T47D (cell line): ENCODE data around the gene ABCA2.

Source experiments
- DNase-seq, 2 experiments: peaks; one replicate each; pipeline versions ENCODE4 v3.0.0 to v3.0.0-alpha.2; 2011 to 2012; ENCODE audit warnings: low read depth in 1 of 2, low spot score in 1 of 2
- JUND ChIP-seq: IDR thresholded peaks from 2 replicates; pipeline ENCODE4 v1.6.1; 2012; ENCODE audit warnings: low read depth
- in situ Hi-C: cut with HindIII; loops from 2 replicates; pipeline ENCODE4 v1.10.0; 2016; ENCODE audit warnings: low sequenced_read_pairs, low pct_unique_long_range_greater_than_20kb

ABCA2 gene

GRCh38 chr9:136978865-136979544 is 49.0 kb downstream of the ABCA2 start:
- in situ Hi-C loops = no loop called here
- no peak for DNase-seq
- no peak for TF ChIP-seq JUND

DNA sequence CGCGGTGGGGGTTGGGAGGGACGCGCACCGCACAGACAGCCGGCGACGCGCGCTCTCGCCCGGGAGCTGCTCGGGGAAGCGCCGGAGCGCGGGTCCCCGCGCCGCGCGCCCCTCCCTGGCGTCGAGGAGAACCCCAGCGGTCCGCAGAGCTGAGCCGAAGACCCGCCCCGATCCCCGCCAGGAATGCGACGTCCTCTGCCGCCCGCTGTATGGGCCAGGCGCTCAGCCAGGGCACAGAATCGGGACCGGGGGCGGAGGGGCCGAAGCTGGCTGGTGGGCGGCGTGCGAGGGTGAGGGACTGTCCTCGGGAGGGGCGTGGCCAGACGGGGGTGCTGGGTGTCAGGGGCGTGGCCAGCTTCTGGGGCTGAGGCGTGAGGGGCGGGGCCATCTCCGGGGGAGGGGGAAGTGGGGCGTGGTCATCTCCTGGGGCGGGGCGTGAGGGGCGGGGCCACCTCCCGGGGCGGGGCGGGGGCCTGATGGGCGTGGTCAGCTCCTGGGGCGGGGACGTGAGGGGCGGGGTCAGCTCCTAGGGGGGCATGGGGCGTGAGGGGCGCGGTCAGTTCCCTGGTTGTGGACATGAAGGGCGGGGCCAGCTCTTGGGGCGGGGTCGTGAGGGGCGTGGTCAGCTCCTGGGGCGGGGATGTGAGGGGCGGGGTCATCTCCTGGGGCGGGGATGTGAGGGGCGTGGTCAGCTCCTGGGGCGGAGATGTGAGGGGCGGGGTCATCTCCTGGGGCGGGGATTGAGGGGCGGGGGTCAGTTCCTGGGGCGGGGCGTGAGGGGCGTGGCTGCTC is 49.8 kb downstream of the ABCA2 start:
- in situ Hi-C loops = no loop called here
- TF ChIP-seq JUND = no peak
- DNase-seq = peak; percentile 94 to 99

DNA sequence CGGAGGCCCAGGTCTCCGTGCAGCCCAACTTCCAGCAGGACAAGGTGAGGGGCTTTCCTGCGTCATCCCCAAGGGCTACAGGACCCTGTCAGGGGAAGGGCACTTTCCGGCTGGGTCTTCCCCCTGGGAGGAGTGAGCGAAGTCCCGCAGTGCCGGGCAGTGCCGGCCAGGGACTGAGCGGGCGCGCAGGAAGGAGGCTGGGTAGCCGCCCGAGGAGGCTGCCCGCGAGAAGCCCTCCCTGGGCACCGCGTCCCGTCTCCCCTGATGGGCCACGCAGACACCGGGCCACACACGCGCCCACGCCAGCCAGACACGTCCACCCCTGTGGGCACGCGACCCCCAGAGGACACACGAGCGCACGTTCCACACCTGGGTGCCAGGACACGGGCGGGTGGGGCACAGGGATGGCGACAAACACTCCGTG is 50.4 kb downstream of the ABCA2 start:
- TF ChIP-seq JUND = no peak
- in situ Hi-C loops = no loop called here

DNA sequence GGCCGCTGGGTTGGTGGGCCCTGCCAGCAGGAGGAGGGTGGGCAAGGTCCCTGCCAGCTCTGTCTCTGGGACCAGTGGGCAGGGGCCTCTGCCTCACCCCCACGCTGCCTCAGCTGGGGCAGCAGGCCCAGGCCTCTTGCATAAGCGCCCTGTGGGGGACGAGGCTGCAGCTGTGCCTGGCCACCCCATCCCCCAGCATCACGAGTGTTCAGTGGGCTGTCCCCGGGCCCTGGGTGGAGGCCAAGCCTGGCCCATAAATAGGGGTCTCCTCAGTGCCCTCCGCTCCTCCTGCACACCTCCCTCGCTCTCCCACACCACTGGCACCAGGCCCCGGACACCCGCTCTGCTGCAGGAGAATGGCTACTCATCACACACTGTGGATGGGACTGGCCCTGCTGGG is 50.8 kb downstream of the ABCA2 start, which contains the start of gene PTGDS:
PTGDS (plus strand) TSS at position 282 of the 400 bp plus-strand sequence; CDS start at position 357, 75 bp downstream.
- TF ChIP-seq JUND = no peak

More for the DNA sequence above, 50.4 kb downstream of the ABCA2 start:
- no peak for DNase-seq

GRCh38 chr9:136975644-136976043 is 52.4 kb downstream of the ABCA2 start:
- no peak for DNase-seq
- TF ChIP-seq JUND = no peak

More for the DNA sequence above, 50.8 kb downstream of the ABCA2 start, which contains the start of gene PTGDS:
- in situ Hi-C loops = no loop called here
- no peak for DNase-seq

DNA sequence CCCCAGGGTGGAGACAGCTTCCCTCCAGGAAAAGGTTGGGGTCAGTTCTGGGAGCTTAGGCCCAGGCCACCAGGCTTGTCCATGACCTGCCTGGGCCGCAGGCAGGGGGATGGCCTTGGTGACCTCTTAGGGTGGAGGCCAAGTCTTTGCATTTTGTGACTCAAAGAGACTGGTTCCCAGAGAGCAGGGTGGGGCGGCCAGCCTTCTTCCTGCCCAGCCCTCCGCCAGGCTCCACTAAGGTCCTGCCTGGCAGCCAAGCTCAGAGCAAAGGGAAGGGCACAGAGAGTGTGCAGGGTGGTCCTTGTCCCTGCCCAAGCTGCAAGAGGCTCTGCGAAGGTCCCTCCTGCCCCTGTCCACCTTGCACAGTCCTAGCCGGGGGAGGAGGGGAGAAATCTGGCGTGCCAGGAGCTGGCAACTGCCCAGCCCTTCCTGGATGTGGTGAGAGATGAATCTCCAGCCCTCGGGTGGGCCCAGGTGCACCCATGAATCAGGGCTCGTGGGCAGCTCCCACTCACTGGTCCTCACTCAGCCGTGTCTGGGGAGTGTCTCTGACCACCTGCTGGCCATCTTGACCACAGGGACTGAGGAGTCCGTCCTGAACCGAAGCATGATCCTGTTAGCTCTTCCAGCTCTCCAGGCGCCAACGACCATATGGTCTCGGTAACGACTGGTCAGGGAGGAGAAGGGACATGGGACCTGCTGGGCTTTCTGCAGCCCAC is 53.1 kb downstream of the ABCA2 start:
- no peak for TF ChIP-seq JUND
- no peak for DNase-seq
- in situ Hi-C loops = no loop called here

More at GRCh38 chr9:136975644-136976043, 52.4 kb downstream of the ABCA2 start:
- in situ Hi-C loops = no loop called here

DNA sequence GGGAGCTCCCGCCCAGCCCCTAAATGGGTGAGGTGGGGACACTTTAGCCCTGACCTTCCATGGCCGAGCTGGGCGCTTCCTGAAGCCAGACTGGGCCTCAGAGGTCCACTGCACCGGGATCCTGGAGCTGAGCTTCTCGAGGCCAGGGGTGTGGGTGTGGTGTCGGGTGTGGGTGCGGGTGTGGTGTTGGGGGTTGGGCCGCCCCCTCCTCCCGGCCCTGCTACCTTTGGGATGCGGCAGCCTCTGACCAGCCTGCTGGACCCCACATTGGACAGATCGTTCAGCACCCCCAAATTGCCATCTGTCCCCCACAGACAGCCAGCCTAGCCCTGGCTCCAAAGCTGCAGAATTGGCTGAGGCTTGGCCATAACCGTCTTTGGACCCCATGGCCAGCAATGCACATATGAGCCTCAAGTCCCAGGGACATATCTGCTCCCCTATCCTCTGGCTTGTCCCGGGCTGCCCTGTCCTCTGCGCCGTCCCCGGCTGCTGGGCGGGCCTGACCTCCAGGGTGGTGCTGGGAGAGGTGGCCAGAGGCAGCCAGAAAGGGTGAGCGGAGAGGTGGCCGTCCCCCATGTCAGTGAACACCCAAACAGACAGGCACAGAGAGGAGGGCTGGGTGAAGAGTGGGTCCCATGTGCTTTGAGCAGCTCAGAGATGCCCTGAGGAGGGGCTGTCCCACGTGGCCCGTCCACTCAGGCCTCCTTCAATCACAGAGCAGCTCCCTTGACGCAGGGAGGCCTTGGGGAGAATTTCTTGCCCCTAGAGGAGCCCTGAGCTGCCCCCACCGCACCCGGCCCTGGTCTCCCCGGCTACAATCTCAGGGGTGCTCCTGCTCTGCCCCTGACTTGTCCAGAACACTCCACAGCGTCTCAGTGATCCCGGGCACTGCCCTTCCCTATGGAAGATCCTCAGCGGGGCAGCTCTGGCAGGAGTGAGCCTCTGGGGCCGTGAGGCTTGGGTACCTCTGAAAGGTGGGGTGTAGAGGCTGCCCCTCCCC is 54.1 kb downstream of the ABCA2 start:
- in situ Hi-C loops = no loop called here
- no peak for DNase-seq
- TF ChIP-seq JUND = no peak

- in situ Hi-C loops = no loop called here
- no peak for DNase-seq
- no peak for TF ChIP-seq JUND
Measured at GRCh38 chr9:136972743-136973142, 55.3 kb downstream of the ABCA2 start.

GRCh38 chr9:136972335-136972734 is 55.7 kb downstream of the ABCA2 start:
- in situ Hi-C loops = no loop called here

DNA sequence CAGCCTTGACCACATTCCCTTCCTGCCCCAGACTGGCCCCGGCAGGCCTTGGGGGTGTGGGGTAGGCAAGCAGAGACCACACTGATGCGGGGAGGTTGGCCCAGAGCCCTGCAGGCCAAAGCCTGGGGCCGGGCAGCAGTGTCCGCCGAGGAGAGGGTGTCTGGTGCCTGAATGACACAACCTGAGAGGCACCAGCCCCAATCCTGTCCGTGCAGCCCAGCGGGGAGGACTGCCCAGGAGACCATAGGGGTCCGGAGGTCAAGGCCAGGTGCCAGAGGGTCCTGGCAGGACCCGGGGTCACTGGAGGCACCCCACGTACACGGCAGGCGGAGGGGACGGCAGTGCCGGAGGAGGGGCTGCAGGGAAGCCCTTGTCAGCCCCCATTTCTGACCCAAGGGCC is 56.3 kb downstream of the ABCA2 start:
- in situ Hi-C loops = no loop called here
- peak in 1 of 2 experiments; percentile 71 for DNase-seq
- no peak for TF ChIP-seq JUND

More at GRCh38 chr9:136972335-136972734, 55.7 kb downstream of the ABCA2 start:
- no peak for TF ChIP-seq JUND
- no peak for DNase-seq

DNA sequence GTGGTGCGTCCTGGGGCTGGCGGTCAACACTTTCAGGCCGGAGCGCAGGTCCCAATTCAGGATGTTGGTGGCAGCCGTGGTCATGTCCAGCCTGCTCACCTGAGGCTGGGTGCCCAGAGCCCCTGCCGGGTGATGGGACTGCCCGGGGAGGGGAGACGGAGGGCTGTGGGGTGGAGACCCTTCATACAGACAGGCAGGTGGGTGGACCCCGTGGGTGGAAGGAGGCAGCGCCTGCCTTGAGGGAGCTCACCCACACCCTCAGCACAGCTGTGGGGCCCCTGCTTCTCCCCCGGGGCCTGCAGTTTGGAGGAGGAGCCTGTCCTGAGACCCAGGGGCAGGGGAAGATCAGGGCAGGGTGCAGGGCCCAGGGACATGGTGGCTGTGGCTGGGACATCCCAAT is 57.7 kb downstream of the ABCA2 start:
- no peak for DNase-seq
- in situ Hi-C loops = no loop called here
- TF ChIP-seq JUND = no peak
